Gastrocnemius medialis (tissue), 4 donors: ENCODE data around the gene SMOC2.

ENCODE experiments used
- POLR2A ChIP-seq, 2 donors: fragments of 450-650 bp; IDR thresholded peaks; one replicate each; pipeline ENCODE4 v1.6.1; 2017; ENCODE audit warnings: antibody characterized with exemption in 2 of 2, mild to moderate bottlenecking in 2 of 2, moderate library complexity in 2 of 2
- TF ChIP-seq, protein P1 (sequence below), 5 experiments: fragments of 450-650 bp in 3 of 5; fragments of 200-600 bp in 2 of 5; sonication (generic) in 2 of 5; IDR thresholded peaks in 4 of 5; conservative IDR thresholded peaks in 1 of 5; 1 replicate in 4 of 5; 2 replicates in 1 of 5; pipeline ENCODE4 v1.5.1; 2016 to 2019; ENCODE audit warnings: antibody characterized with exemption in 5 of 5, mild to moderate bottlenecking in 3 of 5, moderate library complexity in 3 of 5

GRCh38 chr6:168554472-168554871 lies 113.5 kb downstream of the SMOC2 start:
- TF ChIP-seq, protein P1, sequence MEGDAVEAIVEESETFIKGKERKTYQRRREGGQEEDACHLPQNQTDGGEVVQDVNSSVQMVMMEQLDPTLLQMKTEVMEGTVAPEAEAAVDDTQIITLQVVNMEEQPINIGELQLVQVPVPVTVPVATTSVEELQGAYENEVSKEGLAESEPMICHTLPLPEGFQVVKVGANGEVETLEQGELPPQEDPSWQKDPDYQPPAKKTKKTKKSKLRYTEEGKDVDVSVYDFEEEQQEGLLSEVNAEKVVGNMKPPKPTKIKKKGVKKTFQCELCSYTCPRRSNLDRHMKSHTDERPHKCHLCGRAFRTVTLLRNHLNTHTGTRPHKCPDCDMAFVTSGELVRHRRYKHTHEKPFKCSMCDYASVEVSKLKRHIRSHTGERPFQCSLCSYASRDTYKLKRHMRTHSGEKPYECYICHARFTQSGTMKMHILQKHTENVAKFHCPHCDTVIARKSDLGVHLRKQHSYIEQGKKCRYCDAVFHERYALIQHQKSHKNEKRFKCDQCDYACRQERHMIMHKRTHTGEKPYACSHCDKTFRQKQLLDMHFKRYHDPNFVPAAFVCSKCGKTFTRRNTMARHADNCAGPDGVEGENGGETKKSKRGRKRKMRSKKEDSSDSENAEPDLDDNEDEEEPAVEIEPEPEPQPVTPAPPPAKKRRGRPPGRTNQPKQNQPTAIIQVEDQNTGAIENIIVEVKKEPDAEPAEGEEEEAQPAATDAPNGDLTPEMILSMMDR (IDR thresholded peaks at IDR 0.05 in 4 of 5, conservative IDR thresholded peaks at IDR 0.05 in 1 of 5) = no peak
- TF ChIP-seq POLR2A (IDR thresholded peaks at IDR 0.05) = no peak
